ENCODE measurements around the gene CDH2. TPM values are rescaled to one million over a fixed set of nuclear protein-coding genes. Genes with fewer than 3 reads are reported as not detected.

CDH2 gene
- total RNA-seq, 1 experiment from 2014 or later, result 36.2 TPM

DNA sequence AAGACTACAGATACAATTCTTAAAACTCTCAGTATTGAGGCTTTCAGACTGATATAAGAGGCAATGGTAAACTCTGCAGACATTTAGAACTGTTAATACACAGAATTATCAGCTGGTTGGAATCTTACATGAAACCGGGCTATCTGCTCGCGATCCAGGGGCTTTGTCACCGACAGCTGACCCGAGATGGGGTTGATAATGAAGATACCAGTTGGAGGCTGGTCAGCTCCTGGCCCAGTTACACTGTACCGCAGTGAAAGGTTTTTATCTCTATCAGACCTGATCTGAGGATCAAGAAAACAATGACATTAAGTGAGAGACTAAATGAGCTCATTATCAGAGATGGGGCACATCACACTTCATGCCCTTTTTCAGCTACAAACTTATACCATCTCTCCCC is 167.3 kb downstream of the CDH2 start:
- WGBS (ENCODE audit: extremely low coverage, insufficient read length, low lambda C conversion rate), result no CpG with 5 or more reads among the region's 6 CpGs
- Histone ChIP-seq H3K14ac (ENCODE audit: insufficient read depth, low read length) (no peak overlapping the region), H4K8ac (replicated peaks; ENCODE audit: insufficient read length, low read depth, low read length) (no peak overlapping the region), H2BK5ac (ENCODE audit: insufficient read length, low read length) (no peak overlapping the region), H2BK12ac (ENCODE audit: insufficient read length, low read depth, low read length) (no peak overlapping the region), H4K91ac (ENCODE audit: insufficient read length, low read depth, low read length) (no peak overlapping the region), H3K56ac (ENCODE audit: insufficient read length, low read depth, low read length) (no peak overlapping the region), H3K9ac (ENCODE audit: extremely low read depth, insufficient read length, low read length) (no peak overlapping the region), H2BK15ac (ENCODE audit: low read depth, low read length) (no peak overlapping the region), H3K79me1 (ENCODE audit: insufficient read depth, low read depth, low read length, poor library complexity, severe bottlenecking) (no peaks in the 10 kb centered on the region), H3K9me3 (ENCODE audit: control insufficient read depth, low read depth, low read length) (no peaks in the 10 kb centered on the region), H3K27me3 (ENCODE audit: insufficient read depth, low read length) (no peaks in the 10 kb centered on the region), H3K23ac (ENCODE audit: insufficient read length, low read depth, low read length) (no peak overlapping the region), H2BK20ac (ENCODE audit: low read depth, low read length, poor library complexity, severe bottlenecking) (no peak overlapping the region), H2AK5ac (ENCODE audit: insufficient read length, low read length) (no peak overlapping the region), H3K79me2 (ENCODE audit: insufficient read depth, low read length) (no peaks in the 10 kb centered on the region), H3K4me1 (ENCODE audit: insufficient read depth, low read length) (no peaks in the 10 kb centered on the region), H3K4ac (ENCODE audit: low read depth, low read length) (no peak overlapping the region), H4K5ac (ENCODE audit: insufficient read length, low read depth, low read length) (no peak overlapping the region), H3T11ph (ENCODE audit: low read length) (no peak overlapping the region), H2AFZ (ENCODE audit: low read length) (no peak overlapping the region), H2BK120ac (ENCODE audit: low read depth, low read length, poor library complexity, severe bottlenecking) (no peak overlapping the region), H3K23me2 (ENCODE audit: insufficient read length, low read depth, low read length, poor library complexity, severe bottlenecking) (no peaks in the 10 kb centered on the region), H3K27ac (ENCODE audit: insufficient read length, low read depth, low read length) (no peak overlapping the region), H3K4me2 (ENCODE audit: insufficient read depth, insufficient read length, low read length) (no peak overlapping the region), H4K20me1 (ENCODE audit: control insufficient read depth, insufficient read depth, insufficient read length) (no peaks in the 10 kb centered on the region), H3K18ac (ENCODE audit: insufficient read length, low read depth, low read length) (no peak overlapping the region)
- Mint-ChIP-seq H3K4me1 (peaks cover 6 to 7% of the 10 kb centered on the region in 2 experiments), H3K4me3 (no peak overlapping the region), H3K27me3 (ENCODE audit: low read depth) (no peaks in the 10 kb centered on the region), H3K27ac (peak overlapping the region in 1 of 3 experiments; percentile 74; a peak in 2 of 7 replicates), H3K36me3 (ENCODE audit: insufficient read depth in 1 of 3, low read depth in 3 of 3) (no peaks in the 10 kb centered on the region; a peak in 1 of 7 replicates), H3K9me3 (no peaks in the 10 kb centered on the region)
- TF ChIP-seq, protein P1, sequence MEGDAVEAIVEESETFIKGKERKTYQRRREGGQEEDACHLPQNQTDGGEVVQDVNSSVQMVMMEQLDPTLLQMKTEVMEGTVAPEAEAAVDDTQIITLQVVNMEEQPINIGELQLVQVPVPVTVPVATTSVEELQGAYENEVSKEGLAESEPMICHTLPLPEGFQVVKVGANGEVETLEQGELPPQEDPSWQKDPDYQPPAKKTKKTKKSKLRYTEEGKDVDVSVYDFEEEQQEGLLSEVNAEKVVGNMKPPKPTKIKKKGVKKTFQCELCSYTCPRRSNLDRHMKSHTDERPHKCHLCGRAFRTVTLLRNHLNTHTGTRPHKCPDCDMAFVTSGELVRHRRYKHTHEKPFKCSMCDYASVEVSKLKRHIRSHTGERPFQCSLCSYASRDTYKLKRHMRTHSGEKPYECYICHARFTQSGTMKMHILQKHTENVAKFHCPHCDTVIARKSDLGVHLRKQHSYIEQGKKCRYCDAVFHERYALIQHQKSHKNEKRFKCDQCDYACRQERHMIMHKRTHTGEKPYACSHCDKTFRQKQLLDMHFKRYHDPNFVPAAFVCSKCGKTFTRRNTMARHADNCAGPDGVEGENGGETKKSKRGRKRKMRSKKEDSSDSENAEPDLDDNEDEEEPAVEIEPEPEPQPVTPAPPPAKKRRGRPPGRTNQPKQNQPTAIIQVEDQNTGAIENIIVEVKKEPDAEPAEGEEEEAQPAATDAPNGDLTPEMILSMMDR (conservative IDR thresholded peaks at IDR 0.05), result no peak
- DNase-seq, result no peak
